Measurements from ENCODE around the gene HLF.

- TF ChIP-seq CTCF (conservative IDR thresholded peaks at IDR 0.05; ENCODE audit: low read depth in 2 of 2) (peak; percentile 70 to 83), EZH2 (IDR thresholded peaks at IDR 0.05; ENCODE audit: low read depth, unreplicated experiment) (no peak), REST (IDR thresholded peaks at IDR 0.05; ENCODE audit: unreplicated experiment) (no peak), JUNB (IDR thresholded peaks at IDR 0.05; ENCODE audit: unreplicated experiment) (no peak), STAT1 (IDR thresholded peaks at IDR 0.05; ENCODE audit: unreplicated experiment) (no peak), POLR2AphosphoS5 (IDR thresholded peaks at IDR 0.05; ENCODE audit: low read depth) (no peak), NANOG (IDR thresholded peaks at IDR 0.05; ENCODE audit: borderline replicate concordance) (no peak), EZH2phosphoT487 (IDR thresholded peaks at IDR 0.05; ENCODE audit: unreplicated experiment) (no peak), ETS1 (IDR thresholded peaks at IDR 0.05) (no peak), CREB1 (CRISPR knock-in tag; IDR thresholded peaks at IDR 0.05; ENCODE audit: low read depth) (no peak), ZNF114 (CRISPR knock-in tag; IDR thresholded peaks at IDR 0.05) (no peak), ZNF462 (CRISPR knock-in tag; IDR thresholded peaks at IDR 0.05) (no peak), ZNF331 (CRISPR knock-in tag; IDR thresholded peaks at IDR 0.05; ENCODE audit: low read depth) (no peak)
These were observed 30.8 kb downstream of the HLF start for GRCh38 chr17:55295411-55296170.

Data from GM23338 (cell line).